Activated CD4-positive, alpha-beta T cell treated with anti-CD3 and anti-CD28 coated beads, Interleukin-2, Interleukin-4, amounts not matched to agents 100 ng/mL and 50 ng/mL, durations not matched to agents 16 hours and 8 hours (primary cell): ENCODE results near the gene USB1.
"Not testable (repeated sequence)": the region's sequence is repeated elsewhere in the genome, so short reads cannot be mapped to it uniquely, and the experiment has no call there.

Experiments used
- DNase-seq: peaks from one replicate; pipeline ENCODE4 v3.0.0-alpha.2; 2020; ENCODE audit warnings: low spot score

The USB1 gene

GRCh38 chr16:57970319-57970718 lies 30.9 kb upstream of the USB1 start:
- DNase-seq = no peak

GRCh38 chr16:57970970-57971369 lies 30.2 kb upstream of the USB1 start, which contains the start of gene CNGB1:
TSS of gene CNGB1 (minus strand) at chr16:57971128. CDS start at chr16:57967286, 3,842 bp downstream.
- no peak for DNase-seq

- DNase-seq = no peak
Observed at GRCh38 chr16:57971848-57972247, 29.4 kb upstream of the USB1 start.

GRCh38 chr16:57972306-57972705 lies 28.9 kb upstream of the USB1 start:
- DNase-seq = no peak

GRCh38 chr16:57976331-57976796 lies 24.8 kb upstream of the USB1 start:
- DNase-seq = no peak

- no peak for DNase-seq
Observed at GRCh38 chr16:57977418-57978069, 23.7 kb upstream of the USB1 start.

GRCh38 chr16:57978070-57978465 lies 23.1 kb upstream of the USB1 start:
- DNase-seq = not testable (repeated sequence)

- DNase-seq = no peak
Observed at GRCh38 chr16:57979006-57979585, 22.1 kb upstream of the USB1 start.

- DNase-seq = no peak
Observed at GRCh38 chr16:57981636-57982035, 19.6 kb upstream of the USB1 start.

GRCh38 chr16:57982385-57982784 lies 18.8 kb upstream of the USB1 start:
- DNase-seq = no peak

- peak; percentile 88 for DNase-seq
Observed at GRCh38 chr16:57984443-57985203, 16.6 kb upstream of the USB1 start.

- DNase-seq = no peak
Observed at GRCh38 chr16:57985204-57986181, 15.7 kb upstream of the USB1 start.

- DNase-seq = no peak
Observed at GRCh38 chr16:57986196-57986595, 15.0 kb upstream of the USB1 start.

- no peak for DNase-seq
Observed at GRCh38 chr16:57987441-57988177, 13.6 kb upstream of the USB1 start.

GRCh38 chr16:57988929-57989328 lies 12.3 kb upstream of the USB1 start:
- no peak for DNase-seq

- DNase-seq = no peak
Observed at GRCh38 chr16:57991551-57992059, 9.6 kb upstream of the USB1 start.

- no peak for DNase-seq
Observed at GRCh38 chr16:57992084-57992483, 9.1 kb upstream of the USB1 start.

GRCh38 chr16:57993438-57993837 lies 7.8 kb upstream of the USB1 start:
- no peak for DNase-seq

GRCh38 chr16:57993897-57994296 lies 7.3 kb upstream of the USB1 start:
- no peak for DNase-seq

GRCh38 chr16:57994361-57994760 lies 6.8 kb upstream of the USB1 start:
- DNase-seq = no peak

GRCh38 chr16:57994778-57995177 lies 6.4 kb upstream of the USB1 start:
- DNase-seq = peak; percentile 29
